GM12874 (cell line): ENCODE results near the gene HDAC2.

Source experiments
- TF ChIP-seq, protein P1 (sequence below): IDR thresholded peaks from 2 replicates; pipeline ENCODE4 v1.5.1; 2011; ENCODE audit warnings: low read depth, mild to moderate bottlenecking, control low read depth, low read length, moderate library complexity; ENCODE audit not compliant: insufficient read depth

HDAC2 gene

DNA sequence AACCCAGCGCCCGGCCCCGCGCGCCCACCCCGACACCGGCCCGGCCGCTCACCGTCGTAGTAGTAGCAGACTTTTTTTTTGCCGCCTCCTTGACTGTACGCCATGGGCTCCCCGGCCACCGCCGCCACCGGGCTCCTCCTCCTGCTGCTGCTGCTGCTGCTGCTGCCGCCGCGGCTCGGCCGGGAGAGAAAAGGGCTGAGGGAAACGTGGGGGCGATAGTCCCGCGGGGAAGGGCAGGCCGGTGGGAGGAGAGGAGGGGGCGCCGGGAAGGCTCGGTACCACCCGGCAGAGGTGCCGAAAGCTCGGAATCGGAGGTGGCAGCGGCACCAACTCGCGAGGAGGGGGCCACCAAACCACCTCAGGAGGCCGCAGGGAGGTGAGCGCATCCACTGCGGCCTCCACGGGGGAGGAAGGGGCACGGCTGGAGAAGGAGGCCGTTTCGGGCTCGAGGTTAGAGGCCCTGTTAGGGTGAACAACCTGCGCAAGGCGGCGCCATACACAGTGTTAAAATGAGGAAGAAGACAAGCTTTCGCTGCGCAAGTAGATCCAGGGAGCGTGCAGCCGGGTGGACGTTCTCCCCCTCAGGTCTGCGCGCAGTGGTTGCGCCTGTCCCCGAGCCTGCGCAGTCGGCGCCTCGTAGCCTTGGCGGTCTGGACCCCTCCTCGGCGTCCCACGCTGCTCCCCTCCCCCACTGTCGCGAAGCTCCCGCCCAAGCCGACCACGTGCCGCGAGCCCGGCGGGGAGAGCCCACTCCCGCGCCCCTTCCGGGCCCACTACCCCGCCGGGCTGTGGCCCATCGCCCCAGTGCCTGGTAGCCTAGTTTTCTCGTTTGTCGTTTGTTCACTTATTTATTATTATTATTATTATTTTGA lies at the start of gene HDAC2:
Gene HDAC2 (minus strand): TSS at position 344 of the 872 bp plus-strand sequence. CDS start 240 bp downstream, at position 104.
- TF ChIP-seq, protein P1, sequence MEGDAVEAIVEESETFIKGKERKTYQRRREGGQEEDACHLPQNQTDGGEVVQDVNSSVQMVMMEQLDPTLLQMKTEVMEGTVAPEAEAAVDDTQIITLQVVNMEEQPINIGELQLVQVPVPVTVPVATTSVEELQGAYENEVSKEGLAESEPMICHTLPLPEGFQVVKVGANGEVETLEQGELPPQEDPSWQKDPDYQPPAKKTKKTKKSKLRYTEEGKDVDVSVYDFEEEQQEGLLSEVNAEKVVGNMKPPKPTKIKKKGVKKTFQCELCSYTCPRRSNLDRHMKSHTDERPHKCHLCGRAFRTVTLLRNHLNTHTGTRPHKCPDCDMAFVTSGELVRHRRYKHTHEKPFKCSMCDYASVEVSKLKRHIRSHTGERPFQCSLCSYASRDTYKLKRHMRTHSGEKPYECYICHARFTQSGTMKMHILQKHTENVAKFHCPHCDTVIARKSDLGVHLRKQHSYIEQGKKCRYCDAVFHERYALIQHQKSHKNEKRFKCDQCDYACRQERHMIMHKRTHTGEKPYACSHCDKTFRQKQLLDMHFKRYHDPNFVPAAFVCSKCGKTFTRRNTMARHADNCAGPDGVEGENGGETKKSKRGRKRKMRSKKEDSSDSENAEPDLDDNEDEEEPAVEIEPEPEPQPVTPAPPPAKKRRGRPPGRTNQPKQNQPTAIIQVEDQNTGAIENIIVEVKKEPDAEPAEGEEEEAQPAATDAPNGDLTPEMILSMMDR: 0 out of 2 replicates have a peak, but pooled peaks have one; percentile 18

DNA sequence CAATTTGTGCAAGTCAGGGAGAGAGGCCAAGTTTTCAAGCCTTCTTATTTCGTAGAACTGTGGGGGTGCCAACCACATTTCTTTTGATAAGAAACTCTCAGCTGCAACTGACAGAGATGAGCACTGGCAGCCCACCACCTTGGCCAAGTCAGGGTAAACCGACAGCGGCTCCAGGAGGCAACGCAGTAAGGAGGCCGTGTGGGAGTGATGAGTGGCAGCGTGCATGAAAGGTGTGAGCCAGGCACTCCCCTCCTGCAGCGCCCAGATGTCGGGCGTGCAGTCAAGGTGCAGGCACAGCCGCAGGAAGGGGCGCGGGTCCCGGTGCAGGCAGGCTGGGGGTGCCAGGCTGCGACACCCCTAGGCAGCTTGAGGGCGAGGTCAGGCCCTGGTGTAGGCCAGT lies 49.2 kb upstream of the HDAC2 start:
- TF ChIP-seq, protein P1: no peak

DNA sequence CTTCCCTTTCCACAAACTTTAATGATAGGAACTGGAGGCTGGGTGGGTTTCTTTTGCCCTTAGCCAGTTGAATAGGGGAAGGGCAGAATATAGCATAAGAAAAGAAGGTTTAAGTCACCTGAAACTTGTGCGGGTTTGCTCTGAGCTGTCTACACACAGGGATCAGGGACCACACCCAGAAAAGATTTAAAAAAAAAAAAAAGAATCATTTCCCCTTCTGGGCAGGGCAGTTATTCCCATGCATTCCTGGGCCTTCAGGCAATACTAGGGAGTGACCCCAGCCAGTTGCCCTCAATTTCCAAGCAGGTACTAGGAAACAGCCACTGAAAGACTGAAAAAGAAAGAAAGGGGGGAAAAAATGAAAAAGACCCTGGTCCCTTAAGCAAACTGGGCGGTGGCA lies 39.6 kb upstream of the HDAC2 start:
- TF ChIP-seq, protein P1: no peak

DNA sequence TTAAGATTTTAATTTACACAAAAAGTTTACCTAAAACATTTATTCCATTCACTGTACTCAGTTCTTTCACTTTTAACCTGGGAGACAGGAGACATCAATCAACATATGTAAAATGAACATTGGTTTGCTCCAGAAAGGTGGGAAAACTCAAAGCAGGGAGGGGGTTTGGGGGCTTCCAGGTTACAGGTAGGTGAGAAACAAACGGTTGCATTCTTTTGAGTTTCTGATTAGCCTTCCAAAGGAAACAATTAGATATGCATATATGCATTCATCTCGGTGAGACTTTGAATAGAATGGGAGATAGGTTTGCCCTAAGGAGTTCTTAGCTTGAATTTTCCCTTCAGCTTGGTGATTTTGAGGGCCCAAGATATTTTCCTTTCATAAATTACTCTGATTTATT lies 38.2 kb upstream of the HDAC2 start:
- TF ChIP-seq, protein P1: no peak

DNA sequence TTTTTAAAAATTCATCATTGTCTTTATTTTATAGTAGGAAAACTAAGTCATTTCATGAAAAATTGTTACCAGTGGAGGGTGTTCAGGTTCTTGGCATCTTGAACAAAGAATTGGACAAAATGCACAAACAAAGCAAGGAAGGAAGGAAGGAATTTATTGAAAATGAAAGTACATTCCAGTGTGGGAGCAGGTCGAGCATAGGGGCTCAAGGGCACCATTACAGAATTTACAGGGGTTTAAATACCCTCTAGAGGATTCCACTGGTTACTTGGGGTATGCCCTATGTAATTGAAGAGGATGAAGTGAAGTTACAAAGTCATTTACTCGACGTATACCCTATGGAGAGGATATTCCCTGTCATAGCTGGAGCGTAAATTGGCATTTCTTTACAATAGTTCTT lies 37.4 kb upstream of the HDAC2 start:
- TF ChIP-seq, protein P1: no peak

DNA sequence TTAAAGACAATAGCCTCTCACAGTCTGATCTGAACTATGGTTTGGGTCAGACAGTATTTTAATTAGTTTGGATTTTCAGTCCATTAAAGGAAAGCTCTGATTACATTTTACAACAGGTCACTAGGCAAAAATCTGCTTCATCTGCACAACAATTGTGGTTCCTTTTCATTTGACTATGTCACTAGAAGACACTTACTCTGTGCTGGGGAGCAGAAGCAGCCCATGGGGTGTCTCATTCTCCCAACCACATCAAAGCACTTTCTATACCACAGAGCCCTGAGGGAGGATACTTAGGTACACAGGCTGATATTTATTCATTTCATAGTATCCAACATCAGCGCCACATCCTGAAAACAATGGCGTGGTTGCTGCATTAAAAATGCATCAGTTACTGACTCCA lies 36.6 kb upstream of the HDAC2 start:
- TF ChIP-seq, protein P1: no peak

DNA sequence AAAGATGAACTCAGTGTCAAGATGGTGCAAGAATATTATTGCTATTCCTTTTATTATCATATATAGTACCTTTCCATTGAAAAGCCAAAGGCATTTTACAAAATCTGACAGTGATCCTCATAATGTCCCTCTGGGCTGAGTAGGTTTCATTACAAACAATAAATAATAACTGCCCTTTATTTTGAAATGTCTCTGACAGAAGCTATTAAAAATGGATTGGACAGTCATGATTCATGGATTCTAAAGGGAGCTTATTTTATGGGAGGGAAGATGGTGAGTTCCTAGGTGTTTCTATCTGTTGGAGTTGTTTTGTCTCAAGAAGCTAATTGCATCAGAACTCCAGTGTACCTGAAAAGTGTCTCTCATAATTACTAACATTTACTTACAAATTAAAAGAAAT lies 30.4 kb upstream of the HDAC2 start:
- TF ChIP-seq, protein P1: no peak
